OCI-LY3 (cell line): ENCODE results near the gene APOL6.

Experiments used
- H2AFZ ChIP-seq: fragments of 200-600, 300-600 bp; shearing (Covaris generic); 2 replicates; pipeline ENCODE4 v1.6.0; 2014; ENCODE audit warnings: antibody characterized with exemption, low read depth, low read length
- H3K27ac ChIP-seq: fragments of 200-600, 300-600 bp; sonication (generic); 2 replicates; pipeline ENCODE4 v1.5.1; 2014; ENCODE audit warnings: mild to moderate bottlenecking, low read length, moderate library complexity, mixed read lengths
- H3K27me3 ChIP-seq: fragments of 200-600, 300-600 bp; sonication (generic); 2 replicates; pipeline ENCODE4 v1.6.1; 2014; ENCODE audit warnings: low read depth, low read length, mixed read lengths
- H3K36me3 ChIP-seq: fragments of 200-600, 300-600 bp; sonication (generic); replicated peaks from 2 replicates; pipeline ENCODE3; 2014; ENCODE audit warnings: low read depth, low read length, mixed read lengths
- H3K4me1 ChIP-seq: fragments of 300-600, 200-600 bp; sonication (generic); 2 replicates; pipeline ENCODE4 v1.6.1; 2014; ENCODE audit warnings: low read length, mixed read lengths
- H3K4me2 ChIP-seq: fragments of 200-600, 300-600 bp; sonication (generic); 2 replicates; pipeline ENCODE4 v1.6.1; 2014; ENCODE audit warnings: low read length, mixed read lengths
- H3K4me3 ChIP-seq: fragments of 300-600, 200-600 bp; sonication (generic); 2 replicates; pipeline ENCODE4 v1.5.1; 2014; ENCODE audit warnings: antibody characterized with exemption, mild to moderate bottlenecking, low read length, moderate library complexity
- H3K79me2 ChIP-seq: fragments of 300-600, 200-600 bp; shearing (Covaris generic); 2 replicates; pipeline ENCODE4 v1.6.1; 2014; ENCODE audit warnings: mild to moderate bottlenecking, low read length, mixed read lengths
- H3K9ac ChIP-seq: fragments of 300-600, 200-600 bp; shearing (Covaris generic); 2 replicates; pipeline ENCODE4 v1.6.0; 2014; ENCODE audit warnings: mild to moderate bottlenecking, low read length, moderate library complexity
- H3K9me3 ChIP-seq: fragments of 200-600, 300-600 bp; shearing (Covaris generic); 2 replicates; pipeline ENCODE4 v1.6.1; 2014; ENCODE audit warnings: low read length, mixed read lengths; ENCODE audit not compliant: insufficient read depth
- H4K20me1 ChIP-seq: fragments of 200-600, 300-600 bp; sonication (generic); 2 replicates; pipeline ENCODE4 v1.6.1; 2016; ENCODE audit warnings: low read length, mixed read lengths; ENCODE audit not compliant: insufficient read depth
- CTCF ChIP-seq: fragments of 200-600, 300-600 bp; sonication (generic); IDR thresholded peaks from 2 replicates; pipeline ENCODE4 v1.5.1; 2014; ENCODE audit warnings: antibody characterized with exemption, low read length, low read depth
- EZH2phosphoT487 ChIP-seq: fragments of 200-600 bp; shearing (Covaris generic); IDR thresholded peaks from 2 replicates; pipeline ENCODE4 v1.6.1; 2018; ENCODE audit warnings: antibody characterized with exemption, mixed run types, low read depth

APOL6 gene

DNA sequence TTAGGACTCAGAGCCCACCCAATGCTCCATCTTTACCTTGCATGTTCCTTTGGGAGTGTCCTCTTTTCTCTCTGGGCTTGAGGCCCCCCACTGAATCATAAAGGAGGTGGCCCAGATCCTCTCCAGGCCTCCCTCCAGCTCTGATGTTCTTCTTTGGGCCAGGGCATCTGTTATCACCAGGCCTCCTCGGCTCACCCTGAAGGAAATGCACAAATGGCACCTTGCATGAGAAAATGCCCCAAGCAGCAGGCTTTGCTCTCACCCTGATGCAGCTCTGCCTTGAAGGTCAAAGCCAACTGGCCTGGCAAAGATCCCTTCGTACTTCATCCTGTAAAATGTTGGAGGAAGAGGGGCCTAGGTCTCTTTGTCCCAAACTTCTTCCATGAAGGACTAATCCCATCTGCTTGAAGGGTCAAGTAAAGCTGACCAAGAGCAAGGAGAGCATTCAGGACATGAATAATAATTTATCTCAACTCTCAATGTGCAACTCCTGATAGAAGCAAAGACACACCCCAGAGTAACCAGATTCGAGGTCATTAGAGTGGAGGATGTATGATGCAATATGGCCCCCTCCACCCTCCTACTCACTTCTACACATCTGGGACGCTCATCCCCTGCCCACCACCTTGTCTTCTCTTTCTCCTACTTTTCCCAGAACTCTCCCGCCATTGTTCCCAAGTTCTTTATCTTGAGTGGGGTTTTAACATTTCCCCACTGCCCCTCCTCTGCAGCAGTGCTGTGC, 9.5 kb downstream of the APOL6 start:
- Histone ChIP-seq H3K27ac (no peak overlapping the region), H3K9me3 (no peaks in the 10 kb centered on the region), H3K4me1 (no peaks in the 10 kb centered on the region), H3K4me3 (no peak overlapping the region), H2AFZ (no peak overlapping the region), H3K9ac (no peak overlapping the region), H3K79me2 (no peaks in the 10 kb centered on the region), H3K27me3 (no peaks in the 10 kb centered on the region), H3K36me3 (no peaks in the 10 kb centered on the region), H4K20me1 (no peaks in the 10 kb centered on the region), H3K4me2 (no peak overlapping the region)
- TF ChIP-seq CTCF (no peak), EZH2phosphoT487 (no peak)

- H3K4me2 ChIP-seq = no peak overlapping the region
- H3K9ac ChIP-seq = no peak overlapping the region
- no peaks in the 10 kb centered on the region for H4K20me1 ChIP-seq
- H3K79me2 ChIP-seq = no peaks in the 10 kb centered on the region
- no peaks in the 10 kb centered on the region for H3K27me3 ChIP-seq
- no peak overlapping the region for H3K27ac ChIP-seq
- H3K36me3 ChIP-seq = no peaks in the 10 kb centered on the region
- peaks cover 5% of the 10 kb centered on the region; the same call in 1 of the 2 replicates for H3K9me3 ChIP-seq
- no peaks in the 10 kb centered on the region for H3K4me1 ChIP-seq
- H2AFZ ChIP-seq = no peak overlapping the region
- H3K4me3 ChIP-seq = no peak overlapping the region
- TF ChIP-seq CTCF (no peak), EZH2phosphoT487 (no peak)
Observed at GRCh38 chr22:35660291-35661127, 12.3 kb downstream of the APOL6 start.

- H3K4me2 ChIP-seq = no peak overlapping the region
- H3K27me3 ChIP-seq = no peaks in the 10 kb centered on the region
- H3K9ac ChIP-seq = no peak overlapping the region
- H4K20me1 ChIP-seq = no peaks in the 10 kb centered on the region
- TF ChIP-seq CTCF (no peak), EZH2phosphoT487 (no peak)
- H3K4me3 ChIP-seq = no peak overlapping the region
- H3K27ac ChIP-seq = no peak overlapping the region
- no peaks in the 10 kb centered on the region for H3K79me2 ChIP-seq
- peaks cover 6% of the 10 kb centered on the region; the same call in 1 of the 2 replicates for H3K9me3 ChIP-seq
- no peaks in the 10 kb centered on the region for H3K36me3 ChIP-seq
- no peak overlapping the region for H2AFZ ChIP-seq
- no peaks in the 10 kb centered on the region for H3K4me1 ChIP-seq
Observed at GRCh38 chr22:35661464-35661863, 13.2 kb downstream of the APOL6 start.

DNA sequence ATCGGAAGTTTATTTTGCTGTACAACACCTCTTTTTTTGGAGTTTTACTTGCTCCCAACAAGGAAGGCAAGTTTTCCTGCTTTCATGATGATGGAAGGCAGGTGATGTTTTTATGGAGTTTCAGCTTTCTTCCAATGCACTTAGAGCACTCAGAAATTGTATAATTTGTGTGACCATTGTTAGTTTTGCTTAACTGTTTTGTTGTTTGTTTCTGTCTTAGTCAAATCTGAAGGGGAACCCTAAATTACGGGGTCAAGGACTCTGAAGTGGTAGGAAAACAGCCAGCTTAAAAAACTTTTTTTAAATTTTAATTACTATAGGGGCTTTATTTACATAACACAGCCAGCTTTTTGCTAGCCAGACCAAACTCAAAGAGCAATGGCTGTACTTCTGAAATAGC, 14.7 kb downstream of the APOL6 start:
- Histone ChIP-seq H3K27ac (no peak overlapping the region), H3K79me2 (no peaks in the 10 kb centered on the region), H2AFZ (no peak overlapping the region), H3K36me3 (no peaks in the 10 kb centered on the region), H3K4me3 (no peak overlapping the region), H3K9me3 (peaks cover 11% of the 10 kb centered on the region; the same call in 1 of the 2 replicates), H3K9ac (no peak overlapping the region), H3K4me1 (no peaks in the 10 kb centered on the region), H3K4me2 (no peak overlapping the region), H3K27me3 (no peaks in the 10 kb centered on the region), H4K20me1 (no peaks in the 10 kb centered on the region)
- TF ChIP-seq EZH2phosphoT487 (no peak), CTCF (no peak)
